Activated T-helper 9 cell treated with anti-CD3 and anti-CD28 coated beads, Interleukin-2, amount 50 U/mL, for 16 hours (primary cell): Measurements from ENCODE around the gene TDRD15.
"Not testable (repeated sequence)": the region's sequence is repeated elsewhere in the genome, so short reads cannot be mapped to it uniquely, and the experiment has no call there.

Source experiments
- DNase-seq: peaks from one replicate; pipeline ENCODE4 v3.0.0-alpha.2; 2020; ENCODE audit warnings: low read depth

The TDRD15 gene

DNA sequence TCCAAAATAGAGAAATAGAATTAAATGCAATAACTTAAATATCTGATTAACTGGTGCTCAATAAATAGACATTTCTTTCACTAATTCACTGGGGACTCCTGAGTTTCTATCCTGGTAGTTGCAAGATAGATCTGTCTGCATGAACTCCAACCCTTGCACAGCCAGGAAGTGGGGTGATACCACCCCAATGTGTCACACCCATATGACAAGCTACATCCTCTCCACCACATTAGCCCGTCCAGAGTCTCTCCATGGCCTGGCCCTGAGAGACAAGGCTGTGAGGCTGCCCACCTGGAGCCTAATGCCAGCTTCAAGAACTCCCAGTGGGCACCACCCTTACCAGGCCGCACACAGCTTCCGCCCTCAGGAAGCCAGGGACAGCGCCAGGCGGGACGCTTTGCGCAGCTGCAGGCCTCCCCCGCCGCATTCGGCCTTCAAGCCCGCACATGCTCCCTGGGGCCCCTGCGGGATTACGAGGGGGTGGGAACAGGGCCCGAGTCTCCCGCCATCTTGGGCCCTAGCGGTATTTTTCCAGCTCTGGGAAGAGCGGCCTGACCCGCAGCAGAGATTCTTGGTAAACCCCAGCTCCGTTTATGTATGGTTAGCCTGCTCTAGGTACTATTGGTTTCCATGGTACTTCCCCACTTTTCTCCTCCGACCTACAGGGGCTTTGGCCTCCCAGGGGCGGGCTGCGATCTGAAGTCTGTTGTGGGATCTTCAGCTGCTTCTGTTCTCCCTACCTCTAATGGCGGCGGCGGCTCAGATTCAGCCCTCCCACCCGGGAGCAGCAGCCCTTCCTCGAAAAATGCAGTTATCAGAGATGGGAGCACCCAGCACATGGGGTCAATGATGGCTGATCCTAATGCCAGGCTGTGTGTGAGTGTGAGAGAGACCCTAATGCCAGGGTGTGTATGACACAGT, at the start of gene TDRD15:
TDRD15 (plus strand) TSS at position 496 of the 921 bp plus-strand sequence. CDS start 13,500 bp downstream, outside the sequence.
- no peak for DNase-seq

DNA sequence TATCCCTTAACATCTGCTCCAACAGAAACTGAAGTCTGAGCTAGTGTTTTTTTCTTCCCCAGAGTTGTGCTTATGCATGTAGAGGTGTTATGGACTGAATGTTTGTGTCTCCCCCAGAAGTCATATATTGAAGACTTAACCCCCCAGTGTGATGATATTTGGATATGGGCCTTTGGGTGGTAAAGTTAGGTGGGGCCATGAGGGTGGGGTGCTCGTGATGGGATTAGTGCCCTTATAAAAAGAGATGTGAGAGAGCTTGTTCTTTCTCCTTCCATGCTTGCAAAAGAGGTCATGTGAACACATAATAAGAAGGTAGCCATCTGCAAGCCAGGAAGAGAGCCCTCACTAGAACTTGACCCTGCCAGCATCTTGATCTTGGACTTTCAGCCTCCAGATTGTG, 45.5 kb upstream of the TDRD15 start:
- DNase-seq, result no peak

DNA sequence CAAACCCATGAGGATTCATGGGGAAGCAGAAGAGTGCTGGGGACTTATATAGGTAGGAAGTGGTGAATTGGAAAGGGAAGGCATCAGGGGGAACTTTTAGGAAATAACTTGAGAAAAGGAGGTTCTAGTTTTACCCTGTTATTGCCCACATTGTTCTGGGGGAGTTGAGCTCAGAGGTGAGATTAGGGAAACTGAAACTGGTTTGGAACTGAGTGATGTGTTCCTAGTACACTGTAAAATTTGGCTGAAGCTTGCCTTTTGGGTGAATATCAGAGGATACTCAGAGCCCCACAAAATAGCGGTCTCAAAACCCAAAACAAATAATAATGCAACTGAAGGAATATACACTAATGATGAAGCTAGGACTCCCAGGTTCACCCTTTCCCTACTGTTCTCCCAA, 40.3 kb upstream of the TDRD15 start:
- no peak for DNase-seq

DNA sequence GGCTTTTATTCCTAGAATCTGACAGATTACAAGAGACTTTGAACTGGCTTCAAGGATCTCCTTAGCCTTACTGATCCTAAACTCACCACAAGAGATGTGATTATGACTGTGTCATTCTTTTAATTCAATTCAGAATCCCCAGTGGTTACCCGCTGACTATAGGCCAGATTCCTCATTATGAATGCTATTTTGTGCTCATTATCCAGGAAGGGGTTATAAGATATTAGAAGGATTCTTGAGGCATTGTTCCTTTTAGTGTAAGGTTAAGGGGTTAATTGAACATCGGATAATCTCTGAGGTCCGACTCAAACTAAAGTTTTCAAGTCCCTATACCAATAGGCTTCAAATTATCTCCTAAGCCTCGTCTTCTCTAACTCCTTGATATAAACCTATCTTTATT, 39.4 kb upstream of the TDRD15 start:
- no peak for DNase-seq

DNA sequence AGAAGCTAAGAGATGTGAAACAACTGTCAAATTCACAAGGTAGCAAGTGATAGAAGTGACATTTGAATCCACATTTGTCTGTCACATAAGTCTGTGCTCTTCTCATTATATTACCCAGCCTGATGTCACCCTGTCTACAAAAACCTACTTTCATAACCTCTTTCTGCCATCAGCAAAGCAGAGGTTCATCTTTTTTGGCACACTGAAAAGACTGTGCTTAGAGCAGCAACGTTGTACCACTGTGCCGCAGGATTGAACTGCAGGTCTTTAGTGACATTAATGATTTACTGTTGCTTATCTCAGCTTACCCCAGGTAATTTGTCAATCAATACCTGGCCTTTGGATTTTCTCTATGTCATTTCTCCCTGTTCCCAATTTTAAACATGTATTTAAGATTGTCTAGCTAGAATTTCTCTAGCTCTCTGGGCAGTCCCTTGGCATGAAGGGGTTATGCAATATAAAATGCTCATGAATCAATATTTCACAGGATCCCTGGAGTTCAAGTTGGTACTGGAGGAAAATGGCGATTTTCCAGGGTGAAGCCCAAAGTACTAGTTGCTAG, 31.4 kb upstream of the TDRD15 start:
- no peak for DNase-seq

DNA sequence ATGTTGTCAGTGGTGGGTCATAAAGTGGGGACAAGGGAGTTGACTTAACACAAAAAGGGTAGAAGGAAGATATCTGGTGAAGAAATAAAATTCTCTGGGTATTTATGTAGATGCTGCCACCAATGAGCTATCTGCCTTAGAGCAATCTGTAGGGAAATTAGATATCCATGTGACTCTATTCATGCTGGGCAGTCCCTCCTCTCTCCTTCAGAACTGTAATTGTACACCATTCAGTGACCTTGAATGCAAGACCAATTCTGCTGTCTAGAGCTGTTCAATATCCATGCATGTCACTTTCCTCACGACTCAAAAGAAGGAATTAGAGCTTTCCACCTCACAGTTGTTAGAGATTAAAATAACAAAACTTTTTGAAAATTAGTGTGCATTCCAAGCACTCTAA, 28.6 kb upstream of the TDRD15 start:
- DNase-seq, result no peak

DNA sequence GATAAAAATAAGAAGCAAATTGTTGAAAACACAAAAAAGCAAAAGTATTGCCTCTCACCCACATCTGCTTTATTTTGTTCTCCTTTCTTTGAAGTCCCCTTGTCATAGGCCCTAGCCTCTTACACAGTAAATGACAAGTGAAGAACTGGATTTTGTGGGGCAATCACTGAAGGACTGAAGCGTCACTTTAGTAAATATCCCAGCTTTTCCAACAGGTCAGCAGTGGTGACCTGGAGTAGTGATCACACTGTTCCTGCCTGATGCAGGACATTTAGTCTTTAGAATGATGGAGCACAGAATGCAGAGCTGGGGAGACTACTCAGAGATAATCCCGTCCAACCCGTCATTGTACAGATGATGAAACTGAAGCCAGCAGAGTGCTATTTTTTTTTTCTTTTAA, 28.1 kb upstream of the TDRD15 start:
- DNase-seq, result no peak

DNA sequence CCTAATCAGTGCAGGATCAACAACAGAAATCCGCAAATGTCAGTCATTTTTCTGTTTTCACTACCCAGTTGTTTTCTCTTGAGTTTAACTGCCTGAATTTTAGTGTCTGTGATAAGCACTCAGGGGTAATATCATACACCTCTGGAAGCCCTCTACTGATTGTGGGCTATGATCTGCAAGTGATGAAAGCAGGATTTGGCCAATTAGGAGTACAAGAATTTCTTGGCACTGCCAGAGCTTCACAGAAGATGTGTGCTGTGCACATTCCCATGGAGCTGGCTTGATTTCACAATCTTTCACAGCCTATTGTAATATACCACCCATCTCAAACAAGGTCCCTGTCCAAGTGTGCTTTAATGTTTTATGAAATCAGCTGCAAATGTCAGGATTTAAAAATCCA, 27.3 kb upstream of the TDRD15 start:
- no peak for DNase-seq

DNA sequence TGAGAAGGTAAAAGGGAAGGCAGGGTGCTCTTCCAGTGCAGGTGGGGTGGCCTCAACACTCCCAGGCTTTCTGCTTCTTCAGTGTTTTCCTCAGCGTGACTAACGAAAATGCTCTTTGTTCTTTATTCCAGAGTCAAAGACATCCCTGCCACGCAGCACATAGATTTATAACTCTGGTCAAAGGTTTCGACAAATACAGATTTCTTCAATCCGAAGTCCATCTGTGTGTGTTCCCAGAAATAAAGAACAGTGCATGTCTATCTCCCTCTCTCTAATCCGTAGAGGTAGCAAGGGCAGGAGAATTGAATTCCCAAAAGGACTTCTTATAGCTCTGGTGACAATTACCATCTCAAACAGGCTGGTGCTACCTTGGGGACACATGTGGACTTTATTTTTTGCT, 26.4 kb upstream of the TDRD15 start:
- DNase-seq, result no peak

DNA sequence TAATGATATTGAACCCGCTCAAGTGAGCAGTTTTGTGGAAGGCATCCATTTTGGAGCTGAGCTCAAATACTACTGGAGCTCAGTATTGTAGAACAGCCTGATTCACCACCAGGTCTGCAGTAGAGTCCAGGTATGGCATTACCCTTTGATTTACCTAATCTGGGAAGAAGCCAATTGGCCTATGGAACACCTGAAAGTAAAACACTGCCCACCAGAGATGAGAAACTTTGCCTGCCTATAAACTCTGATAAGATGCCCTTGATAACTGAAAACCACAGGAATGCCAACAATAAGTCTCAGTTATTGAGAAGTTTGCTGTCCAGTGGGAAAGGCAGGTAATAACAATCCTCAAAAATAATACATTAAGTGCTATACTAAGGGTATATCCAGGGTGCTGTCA, 25.5 kb upstream of the TDRD15 start:
- DNase-seq, result no peak

DNA sequence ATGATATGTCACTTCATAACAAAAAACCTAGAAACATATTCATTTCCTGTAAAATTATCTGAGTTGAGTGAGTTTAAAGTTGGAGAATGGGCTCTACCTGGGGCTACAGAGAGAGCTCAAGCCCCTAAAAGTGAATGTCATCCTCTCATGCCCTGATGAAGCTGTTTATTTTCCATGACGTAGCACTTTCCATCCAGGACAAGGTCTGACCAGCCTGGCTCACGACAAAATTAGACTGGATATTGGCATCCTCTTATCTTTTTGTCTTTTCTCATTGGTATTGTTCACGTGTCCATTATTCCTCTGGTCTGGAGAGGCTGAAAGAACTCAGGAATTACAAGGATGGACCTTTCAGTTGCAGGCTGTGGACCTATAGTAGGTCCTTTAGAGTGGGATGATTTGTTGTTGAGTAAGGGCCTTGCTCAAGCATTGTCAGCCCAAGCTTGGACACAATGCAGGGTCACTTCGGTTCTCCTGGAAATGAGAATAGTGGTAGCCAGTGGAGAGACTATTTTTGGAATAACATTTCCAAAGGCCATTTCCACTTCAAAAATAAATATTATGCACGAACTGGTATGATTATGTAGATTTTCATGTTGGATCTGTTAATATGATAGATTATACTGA, 24.4 kb upstream of the TDRD15 start:
- no peak for DNase-seq

DNA sequence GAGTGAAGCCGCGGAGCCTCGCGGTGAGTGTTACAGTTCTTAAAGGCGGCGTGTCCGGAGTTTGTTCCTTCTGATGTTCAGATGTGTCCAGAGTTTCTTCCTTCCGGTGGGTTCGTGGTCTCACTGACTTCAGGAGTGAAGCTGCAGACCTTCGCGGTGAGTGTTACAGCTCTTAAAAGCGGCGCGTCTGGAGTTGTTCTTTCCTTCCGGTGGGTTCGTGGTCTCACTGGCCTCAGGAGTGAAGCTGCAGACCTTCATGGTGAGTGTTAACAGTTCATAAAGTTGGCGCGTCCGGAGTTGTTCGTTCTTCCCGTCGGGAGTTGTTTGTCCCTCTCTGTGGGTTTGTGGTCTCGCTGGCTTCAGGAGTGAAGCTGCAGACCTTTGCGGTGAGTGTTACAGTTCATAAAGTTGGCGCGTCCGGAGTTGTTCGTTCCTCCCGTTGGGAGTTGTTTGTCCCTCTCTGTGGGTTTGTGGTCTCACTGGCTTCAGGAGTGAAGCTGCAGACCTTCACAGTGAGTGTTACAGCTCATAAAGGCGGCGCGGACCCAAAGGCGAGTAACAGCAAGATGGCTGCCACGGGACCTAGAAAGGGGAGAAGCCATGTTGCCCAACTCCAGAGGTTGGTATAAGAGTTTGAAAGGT, 22.1 kb upstream of the TDRD15 start:
- DNase-seq, result not testable (repeated sequence)

DNA sequence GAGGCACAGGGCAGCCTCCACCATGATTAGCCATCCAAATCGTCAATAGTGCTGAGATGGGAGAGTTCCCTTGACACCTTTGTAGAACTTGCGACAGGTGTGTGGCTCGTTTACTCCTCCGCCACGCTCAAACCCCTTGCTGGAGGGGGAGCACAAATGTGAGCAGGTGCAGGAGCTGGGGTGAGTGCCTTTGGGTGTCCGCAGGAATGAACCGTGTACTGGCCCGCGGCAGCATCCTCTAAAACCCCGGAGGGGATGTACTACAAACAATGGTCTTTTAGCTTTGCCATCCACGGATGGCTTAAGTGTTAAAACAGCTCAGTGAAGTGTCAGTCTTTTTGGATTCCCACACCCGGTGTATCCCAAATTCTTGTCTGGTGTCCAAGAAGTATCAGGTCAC, 21.4 kb upstream of the TDRD15 start:
- DNase-seq, result no peak

DNA sequence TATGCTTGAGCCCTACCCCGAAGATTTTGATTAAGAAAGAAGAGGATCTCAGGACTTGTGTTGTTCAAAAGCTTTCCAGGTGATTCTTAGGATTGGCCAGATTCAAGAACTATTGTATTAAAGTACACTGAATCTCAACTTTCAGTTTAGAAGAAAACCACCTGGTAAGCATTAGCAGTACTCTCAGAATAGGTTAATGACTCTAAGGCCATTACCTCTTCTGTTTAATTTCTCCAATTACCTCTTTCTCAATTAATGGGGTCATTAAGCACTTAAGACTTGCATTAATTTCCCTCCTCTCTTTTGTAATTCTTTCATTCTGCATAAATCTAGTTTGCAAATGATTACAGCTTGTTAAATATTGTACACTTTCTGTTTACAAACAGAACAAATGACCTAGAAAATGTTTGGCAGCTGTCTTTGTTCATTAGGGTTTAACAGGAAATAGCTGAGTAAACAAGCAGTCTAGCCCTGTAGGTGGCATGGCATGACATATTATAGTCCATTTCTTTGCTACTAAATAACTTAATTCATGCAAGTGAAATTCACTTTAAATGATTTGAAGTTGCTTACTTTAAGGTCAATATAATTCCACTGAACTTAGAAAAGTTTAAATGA, 20.4 kb upstream of the TDRD15 start:
- no peak for DNase-seq

DNA sequence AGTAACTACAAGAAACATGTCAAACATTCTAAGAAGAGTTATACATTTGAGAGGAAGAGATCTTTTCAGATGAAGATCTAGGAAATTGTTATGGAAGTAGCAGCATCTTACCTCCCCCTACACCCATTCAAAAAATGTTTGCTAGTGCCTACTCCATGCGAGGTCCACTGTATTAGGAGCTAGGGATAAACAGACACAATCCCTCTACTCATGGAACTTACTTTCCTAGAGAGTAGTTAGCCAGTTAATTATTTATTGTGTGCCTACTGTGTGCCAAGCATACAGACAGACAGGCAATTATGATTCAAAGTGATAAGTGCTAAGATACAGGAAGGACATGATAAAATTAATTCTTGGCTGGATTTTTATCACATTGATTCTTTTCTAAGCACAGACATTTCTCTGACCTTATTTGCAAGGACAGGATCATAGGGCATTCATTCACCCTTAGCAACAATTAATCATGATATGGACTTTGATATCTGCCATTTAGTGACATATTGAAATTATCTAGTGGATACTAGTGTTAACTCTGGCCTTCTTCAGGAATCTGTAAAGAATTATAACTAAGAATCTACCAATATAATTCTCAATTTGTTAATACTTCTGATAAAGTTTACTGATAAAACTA, 19.6 kb upstream of the TDRD15 start:
- no peak for DNase-seq

DNA sequence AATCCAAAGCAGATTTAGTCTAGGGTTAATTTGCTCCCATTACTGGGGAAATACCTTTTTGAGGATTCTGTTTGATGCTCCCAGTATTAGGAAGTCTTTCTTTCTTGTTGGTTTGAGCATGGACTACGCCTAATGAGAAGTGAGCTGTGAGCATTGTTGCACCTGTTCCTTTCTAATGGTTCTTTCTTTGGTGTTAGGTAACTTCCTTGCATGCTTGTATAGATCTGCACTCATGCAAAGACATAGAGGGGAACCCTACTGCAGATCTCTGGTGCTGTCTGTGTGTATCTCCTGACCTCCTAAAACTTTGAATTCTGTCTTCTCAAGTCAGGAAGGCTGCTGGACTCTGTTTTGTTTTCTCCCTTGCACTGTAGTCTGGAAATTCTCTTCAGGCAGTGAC, 12.8 kb upstream of the TDRD15 start:
- no peak for DNase-seq

DNA sequence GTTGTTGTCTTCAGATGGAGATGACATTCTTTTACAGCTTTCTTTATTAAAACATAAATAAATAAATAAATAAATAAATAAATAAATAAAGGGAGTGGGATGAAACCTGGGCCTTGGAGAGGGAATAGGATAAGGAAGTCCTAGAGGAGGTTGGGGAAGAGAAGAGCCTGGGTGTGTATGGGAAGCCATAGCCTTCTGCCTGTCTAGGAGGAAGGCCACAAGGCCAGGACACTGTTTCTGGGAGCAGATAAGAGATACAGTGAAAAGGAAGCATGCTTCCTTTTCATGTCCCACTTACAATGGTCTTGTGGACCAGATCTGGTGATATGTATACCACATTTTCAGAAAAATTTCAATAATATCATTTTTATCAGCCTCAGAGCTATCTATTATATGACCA, 6.1 kb upstream of the TDRD15 start:
- no peak for DNase-seq

DNA sequence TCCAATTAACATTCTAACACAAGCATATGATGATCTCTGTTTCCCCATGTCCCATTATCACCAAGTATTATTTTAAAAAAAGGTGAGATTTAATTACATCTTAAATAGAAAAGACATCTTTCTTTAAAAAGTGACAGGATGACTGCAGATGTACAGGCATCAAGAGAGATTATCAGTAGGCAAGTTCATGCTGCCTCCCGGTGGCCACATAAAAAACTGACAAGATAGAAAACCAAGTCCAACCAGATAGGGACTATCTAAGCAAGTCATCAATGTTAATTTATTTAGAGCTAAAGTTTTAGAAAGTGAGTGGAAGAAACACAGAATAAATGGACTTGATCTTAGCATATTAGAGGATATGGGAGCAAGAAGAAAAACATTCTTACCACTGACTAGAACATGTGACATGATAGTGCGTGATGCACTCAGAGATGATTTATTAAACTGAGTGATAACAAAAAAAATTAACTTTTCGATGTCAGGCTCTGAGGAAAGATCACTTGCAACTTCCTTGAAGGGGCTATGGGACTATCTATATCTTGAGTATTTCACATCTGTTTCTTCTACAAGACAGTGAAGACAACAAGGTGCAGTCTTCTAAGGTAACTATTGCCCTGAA, 5.4 kb upstream of the TDRD15 start:
- DNase-seq, result no peak

DNA sequence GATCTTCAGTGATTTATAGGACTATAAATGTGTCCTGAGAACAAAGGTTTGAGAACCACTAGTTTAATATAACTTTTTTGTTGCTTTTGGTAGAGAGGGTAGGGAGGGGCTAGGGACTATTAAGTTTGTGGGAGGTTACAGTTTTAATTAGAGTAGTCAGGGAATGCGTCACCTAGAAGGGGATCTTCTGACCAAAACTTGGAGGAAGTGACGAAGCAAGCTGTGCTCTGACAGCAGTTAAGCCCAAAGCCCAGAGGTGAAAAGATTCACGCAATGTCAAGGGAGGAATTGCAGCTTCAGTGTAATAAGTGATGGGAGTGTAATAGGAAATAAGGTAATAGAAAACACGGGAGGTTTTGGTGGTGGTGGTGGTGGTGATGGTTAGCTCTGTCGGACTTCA, 8.1 kb downstream of the TDRD15 start:
- no peak for DNase-seq

DNA sequence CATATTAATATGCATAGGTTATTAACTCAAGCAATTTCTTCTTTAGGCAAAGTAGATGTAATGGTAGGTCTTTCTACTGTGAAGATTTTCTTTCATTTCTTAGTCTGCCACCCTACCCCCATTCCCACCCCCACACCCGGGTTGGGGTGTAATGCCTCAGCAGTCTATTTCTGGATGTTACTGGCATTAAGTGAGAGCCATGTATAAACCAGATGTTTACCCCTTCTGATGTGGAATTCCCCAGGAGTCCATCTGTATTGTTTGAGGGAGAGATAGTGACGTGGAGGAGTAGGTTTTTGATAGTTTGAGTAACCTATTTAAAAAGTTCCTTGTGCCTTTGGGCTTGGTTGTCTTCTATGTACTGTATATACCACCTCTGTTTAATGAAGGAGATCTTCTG, 11.8 kb downstream of the TDRD15 start:
- no peak for DNase-seq

DNA sequence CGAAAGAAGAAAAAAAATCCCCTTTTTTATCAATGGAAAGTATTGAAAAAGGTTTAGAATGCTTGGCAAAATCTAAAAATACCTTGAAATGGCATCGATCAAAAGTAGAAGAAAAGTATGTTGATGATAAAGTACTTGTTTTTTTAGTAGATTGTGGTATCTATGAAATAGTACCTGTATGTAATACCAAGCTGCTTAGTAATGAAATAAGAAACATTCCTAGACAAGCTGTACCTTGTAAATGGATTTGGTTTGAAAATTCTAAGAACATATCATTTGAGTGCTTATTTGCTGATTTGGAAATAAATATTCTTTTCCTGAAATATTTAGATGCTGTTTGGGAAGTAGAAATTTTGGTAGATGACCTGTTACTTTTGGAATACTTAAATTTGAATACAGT, 18.4 kb downstream of the TDRD15 start:
- DNase-seq, result no peak
